HepG2 (cell line): Measurements from ENCODE around the gene PGAP3. TPM values are rescaled to one million over a fixed set of nuclear protein-coding genes. Genes with fewer than 3 reads are reported as not detected.
A peak's percentile ranks its signal among the peaks of the same experiment; 100 is the strongest.

Source experiments
- AKAP8 ChIP-seq: sonication (generic); formaldehyde crosslinking; IDR thresholded peaks from 2 replicates; pipeline ENCODE4 v1.5.1; 2020; ENCODE audit warnings: mild to moderate bottlenecking, missing genetic modification reagents
- ATAD3A ChIP-seq: sonication (generic); formaldehyde crosslinking; IDR thresholded peaks from 2 replicates; pipeline ENCODE4 v1.4.0; 2020; ENCODE audit warnings: missing genetic modification reagents
- CBX2 ChIP-seq, 2 experiments: fragments of 200-600 bp in 1 of 2; sonication (generic); formaldehyde crosslinking in 1 of 2; IDR thresholded peaks; 2 replicates each; pipeline versions ENCODE4 v1.7.0 to v1.8.1; 2018 to 2022; ENCODE audit warnings: low read depth in 2 of 2, low read length in 1 of 2, mild to moderate bottlenecking in 1 of 2, missing genetic modification reagents in 1 of 2
- CTCF ChIP-seq: sonication (generic); formaldehyde crosslinking; IDR thresholded peaks from 2 replicates; pipeline ENCODE4 v1.5.0; 2020; ENCODE audit warnings: mild to moderate bottlenecking, missing genetic modification reagents, moderate library complexity
- FOXK2 ChIP-seq: fragments of 450-650 bp; IDR thresholded peaks from 2 replicates; pipeline ENCODE4 v1.6.1; 2016
- GMEB2 ChIP-seq: IDR thresholded peaks from 2 replicates; pipeline ENCODE4 v1.6.1; 2016; ENCODE audit warnings: missing biosample characterization, missing genetic modification reagents, low read depth
- HMG20B ChIP-seq: conservative IDR thresholded peaks from 2 replicates; pipeline ENCODE4 v1.6.1; 2016; ENCODE audit warnings: missing genetic modification reagents, missing compliant biosample characterization
- HOXA5 ChIP-seq: sonication (generic); formaldehyde crosslinking; IDR thresholded peaks from 2 replicates; pipeline ENCODE4 v1.4.0; 2020; ENCODE audit warnings: missing genetic modification reagents
- LCORL ChIP-seq, 2 experiments: fragments of 450-650 bp in 1 of 2; sonication (generic) in 1 of 2; formaldehyde crosslinking in 1 of 2; IDR thresholded peaks; 2 replicates each; pipeline versions ENCODE4 v1.5.0 to v1.6.1; 2017 to 2020; ENCODE audit warnings: antibody characterized with exemption in 1 of 2, missing genetic modification reagents in 1 of 2
- MBD4 ChIP-seq: IDR thresholded peaks from 2 replicates; pipeline ENCODE4 v1.6.1; 2012; ENCODE audit warnings: low read length, inconsistent platforms, borderline replicate concordance
- MED13 ChIP-seq: sonication (generic); formaldehyde crosslinking; IDR thresholded peaks from 2 replicates; pipeline ENCODE4 v1.5.0; 2020; ENCODE audit warnings: missing genetic modification reagents
- MTERF4 ChIP-seq: sonication (generic); formaldehyde crosslinking; IDR thresholded peaks from 2 replicates; pipeline ENCODE4 v1.8.0; 2023; ENCODE audit warnings: mild to moderate bottlenecking, missing genetic modification reagents
- PRMT3 ChIP-seq: sonication (generic); formaldehyde crosslinking; IDR thresholded peaks from 2 replicates; pipeline ENCODE4 v1.8.1; 2022; ENCODE audit warnings: low read depth, mild to moderate bottlenecking, moderate library complexity, missing genetic modification reagents, borderline replicate concordance
- RFXAP ChIP-seq: sonication (generic); formaldehyde crosslinking; IDR thresholded peaks from 2 replicates; pipeline ENCODE4 v1.4.0; 2020; ENCODE audit warnings: missing genetic modification reagents, borderline replicate concordance
- TAF1 ChIP-seq: sonication (generic); formaldehyde crosslinking; IDR thresholded peaks from 2 replicates; pipeline ENCODE4 v1.4.0; 2020; ENCODE audit warnings: missing genetic modification reagents
- TBX2 ChIP-seq: sonication (generic); formaldehyde crosslinking; IDR thresholded peaks from 2 replicates; pipeline ENCODE4 v1.5.0; 2020; ENCODE audit warnings: missing genetic modification reagents, mild to moderate bottlenecking, borderline replicate concordance
- TFAP4 ChIP-seq: sonication (generic); IDR thresholded peaks from 2 replicates; pipeline ENCODE4 v1.6.1; 2016; ENCODE audit warnings: low read depth, borderline replicate concordance
- WIZ ChIP-seq: sonication (generic); formaldehyde crosslinking; IDR thresholded peaks from 2 replicates; pipeline ENCODE4 v1.5.1; 2020; ENCODE audit warnings: mild to moderate bottlenecking, missing genetic modification reagents
- ZFP90 ChIP-seq: sonication (generic); formaldehyde crosslinking; IDR thresholded peaks from 2 replicates; pipeline ENCODE4 v1.8.0; 2022; ENCODE audit warnings: missing genetic modification reagents, mild to moderate bottlenecking, inconsistent platforms, borderline replicate concordance
- ZNF343 ChIP-seq: sonication (generic); formaldehyde crosslinking; IDR thresholded peaks from 2 replicates; pipeline ENCODE4 v1.4.0; 2020; ENCODE audit warnings: mild to moderate bottlenecking, missing genetic modification reagents
- ZNF468 ChIP-seq: sonication (generic); formaldehyde crosslinking; IDR thresholded peaks from 2 replicates; pipeline ENCODE4 v1.8.0; 2022; ENCODE audit warnings: mild to moderate bottlenecking, moderate library complexity, missing genetic modification reagents
- ZNF703 ChIP-seq: sonication (generic); formaldehyde crosslinking; IDR thresholded peaks from 2 replicates; pipeline ENCODE4 v1.5.1; 2020; ENCODE audit warnings: missing genetic modification reagents, mild to moderate bottlenecking, moderate library complexity, borderline replicate concordance
- ZNF792 ChIP-seq: IDR thresholded peaks from 2 replicates; pipeline ENCODE4 v1.6.1; 2016
- ZSCAN20 ChIP-seq: sonication (generic); formaldehyde crosslinking; IDR thresholded peaks from 2 replicates; pipeline ENCODE4 v1.4.0; 2020; ENCODE audit warnings: missing genetic modification reagents, mild to moderate bottlenecking, borderline replicate concordance
- polyA plus RNA-seq, 8 experiments: library from polyadenylated mRNA; depleted of rRNA in 3 of 8; stranded (reverse) in 7 of 8; unstranded in 1 of 8; fragments of >200 nt; fragmentation: Illumina TruSeq in 4 of 8; extraction: Trizol in 4 of 8; gene quantifications; 2 replicates each; pipeline versions ENCODE4 v1.2.1 to v1.2.3, GENCODE V29; 2011 to 2016; ENCODE audit warnings: low read depth in 4 of 8, missing spikeins in 1 of 8, mixed read lengths in 1 of 8; ENCODE audit not compliant: insufficient read depth in 1 of 8
- total RNA-seq, 5 experiments: library from RNA; depleted of rRNA; stranded (reverse); fragments of >200 nt; fragmentation: Illumina TruSeq; extraction: Trizol; gene quantifications; 2 replicates each; pipeline ENCODE4 v1.2.3, GENCODE V29; 2016; ENCODE audit warnings: low read depth in 1 of 5

PGAP3 gene
- total and polyA plus RNA-seq, 2 of the 13 experiments (the other 11 are each of a cell fraction or from before 2014, with no cell fraction given) = 11.9 to 14.6 TPM

GRCh38 chr17:39652587-39653315, 35.1 kb downstream of the PGAP3 start (continued):
- TF ChIP-seq ZNF468 (CRISPR knock-in tag) (no peak), MED13 (CRISPR knock-in tag) (no peak), TFAP4 (peak; percentile 36; the same call in 1 of the 2 replicates), ATAD3A (CRISPR knock-in tag) (0 out of 2 replicates have a peak, but pooled peaks have one; percentile 78), WIZ (no peak; the same call in 1 of the 2 replicates), FOXK2 (0 out of 2 replicates have a peak, but pooled peaks have one; percentile 32), TAF1 (CRISPR knock-in tag) (0 out of 2 replicates have a peak, but pooled peaks have one; percentile 29), MBD4 (no peak), ZNF703 (CRISPR knock-in tag) (no peak), MTERF4 (CRISPR knock-in tag) (no peak), ZSCAN20 (CRISPR knock-in tag) (no peak), ZFP90 (0 out of 2 replicates have a peak, but pooled peaks have one; percentile 58), RFXAP (CRISPR knock-in tag) (no peak), ZNF792 (CRISPR knock-in tag) (no peak; the same call in 1 of the 2 replicates), PRMT3 (CRISPR knock-in tag) (no peak), CTCF (CRISPR knock-in tag) (peak; percentile 6; the same call in 1 of the 2 replicates), TBX2 (CRISPR knock-in tag) (peak; percentile 53; the same call in 1 of the 2 replicates), CBX2 (IDR thresholded peaks at IDR 0.05; ENCODE audit: low read depth, low read length) (no peak), CBX2 (CRISPR knock-in tag; IDR thresholded peaks at IDR 0.05; ENCODE audit: low read depth) (no peak), GMEB2 (CRISPR knock-in tag) (no peak), ZNF343 (CRISPR knock-in tag) (peak; percentile 35; the same call in 1 of the 2 replicates), HOXA5 (CRISPR knock-in tag) (no peak), LCORL (IDR thresholded peaks at IDR 0.05) (no peak), LCORL (CRISPR knock-in tag; IDR thresholded peaks at IDR 0.05) (peak; percentile 84), AKAP8 (peak; percentile 80), HMG20B (CRISPR knock-in tag) (no peak)
